IMR-90 (cell line): ENCODE results near the gene ADRB2. TPM values are rescaled to one million over a fixed set of nuclear protein-coding genes. Genes with fewer than 3 reads are reported as not detected.

Experiments used
- ATAC-seq: fragments of 200-7000 bp; cut with Tn5 transposase; 2 replicates; pipeline ENCODE4 v1.9.1; 2020; ENCODE audit warnings: low read depth, mild to moderate bottlenecking, moderate library complexity
- BruUV-seq: library from RNA; stranded (reverse); fragments of 400-500 nt; replicated peaks from 2 replicates; lab custom pipeline; 2021; lab: Mats Ljungman, UMichigan
- CTCF ChIA-PET: fragments of 300-600 bp; formaldehyde crosslinking; extraction: SDS; loops from one replicate; lab custom pipeline; 2021; ENCODE audit warnings: antibody characterized with exemption; lab: Yijun Ruan, JAX
- POLR2A ChIA-PET: fragments of 300-600 bp; sonication (Branson Sonifier 250); formaldehyde crosslinking; loops from one replicate; lab custom pipeline; 2022; ENCODE audit warnings: antibody characterized with exemption; ENCODE audit not compliant: unreplicated experiment; lab: Charles Lee
- DNase-seq: peaks from one replicate; pipeline ENCODE4 v3.0.0; 2013
- H2AFZ ChIP-seq: replicated peaks from 2 replicates; pipeline ENCODE3; 2013; ENCODE audit warnings: low read length, mild to moderate bottlenecking; ENCODE audit not compliant: poor library complexity
- H2AK5ac ChIP-seq: 2 replicates; pipeline ENCODE4 v1.6.1; 2013; ENCODE audit warnings: low read depth, low read length, inconsistent platforms
- H2AK9ac ChIP-seq: replicated peaks from 2 replicates; pipeline ENCODE3; 2013; ENCODE audit warnings: mild to moderate bottlenecking, low read depth, low read length, moderate library complexity; ENCODE audit not compliant: poor library complexity
- H2BK120ac ChIP-seq: 2 replicates; pipeline ENCODE4 v1.6.1; 2013; ENCODE audit warnings: low read depth, low read length, inconsistent platforms
- H2BK15ac ChIP-seq: 3 replicates; pipeline ENCODE4 v1.6.1; 2013; ENCODE audit warnings: low read depth, low read length, inconsistent platforms
- H2BK20ac ChIP-seq: 2 replicates; pipeline ENCODE4 v1.6.1; 2013; ENCODE audit warnings: low read depth, mild to moderate bottlenecking, inconsistent platforms, low read length, moderate library complexity
- H2BK5ac ChIP-seq: 2 replicates; pipeline ENCODE4 v1.6.1; 2013; ENCODE audit warnings: mild to moderate bottlenecking, low read depth, low read length, inconsistent platforms; ENCODE audit not compliant: poor library complexity, severe bottlenecking
- H3K14ac ChIP-seq: replicated peaks from 2 replicates; pipeline ENCODE4 v1.6.1; 2013; ENCODE audit warnings: low read depth, low read length, inconsistent platforms
- H3K18ac ChIP-seq: 2 replicates; pipeline ENCODE4 v1.6.1; 2013; ENCODE audit warnings: low read depth, low read length, control low read depth
- H3K23ac ChIP-seq: 2 replicates; pipeline ENCODE4 v1.6.1; 2013; ENCODE audit warnings: low read depth, low read length, inconsistent platforms
- H3K27ac ChIP-seq: 2 replicates; pipeline ENCODE4 v1.5.1; 2013; ENCODE audit warnings: mild to moderate bottlenecking, control low read depth, low read length; ENCODE audit not compliant: insufficient read depth
- H3K27me3 ChIP-seq: 2 replicates; pipeline ENCODE4 v1.6.1; 2013; ENCODE audit warnings: low read length; ENCODE audit not compliant: control insufficient read depth, insufficient read depth
- H3K36me3 ChIP-seq: 2 replicates; pipeline ENCODE4 v1.6.1; 2013; ENCODE audit warnings: low read length, mixed read lengths; ENCODE audit not compliant: control insufficient read depth, insufficient read depth
- H3K4ac ChIP-seq: 2 replicates; pipeline ENCODE4 v1.6.1; 2013; ENCODE audit warnings: low read depth, low read length, inconsistent platforms
- H3K4me1 ChIP-seq: 2 replicates; pipeline ENCODE4 v1.6.1; 2013; ENCODE audit warnings: low read length, mixed read lengths; ENCODE audit not compliant: control insufficient read depth, insufficient read depth
- H3K4me2 ChIP-seq: 2 replicates; pipeline ENCODE4 v1.6.1; 2013; ENCODE audit warnings: low read depth, mild to moderate bottlenecking, control low read depth, low read length, moderate library complexity
- H3K4me3 ChIP-seq: 2 replicates; pipeline ENCODE4 v1.5.1; 2013; ENCODE audit warnings: low read depth, mild to moderate bottlenecking, control low read depth, low read length, moderate library complexity; ENCODE audit not compliant: insufficient read depth
- H3K56ac ChIP-seq: 2 replicates; pipeline ENCODE4 v1.6.1; 2013; ENCODE audit warnings: low read length, inconsistent platforms; ENCODE audit not compliant: insufficient read depth; ENCODE audit errors: extremely low read depth
- H3K79me1 ChIP-seq, 2 experiments: 2 replicates each; pipeline ENCODE4 v1.6.1; 2013; ENCODE audit warnings: low read length in 2 of 2, inconsistent platforms in 1 of 2, low read depth in 1 of 2
- H3K9ac ChIP-seq: 2 replicates; pipeline ENCODE4 v1.6.1; 2013; ENCODE audit warnings: low read depth, low read length, control low read depth
- H3K9me1 ChIP-seq: 2 replicates; pipeline ENCODE4 v1.6.1; 2013; ENCODE audit warnings: low read length, inconsistent platforms; ENCODE audit not compliant: insufficient read depth
- H3K9me3 ChIP-seq: 2 replicates; pipeline ENCODE4 v1.6.1; 2013; ENCODE audit warnings: low read length; ENCODE audit not compliant: control insufficient read depth, insufficient read depth
- H4K20me1 ChIP-seq: 2 replicates; pipeline ENCODE4 v1.6.1; 2013; ENCODE audit warnings: low read length, inconsistent platforms; ENCODE audit not compliant: insufficient read depth
- H4K5ac ChIP-seq: 2 replicates; pipeline ENCODE4 v1.6.1; 2013; ENCODE audit warnings: mild to moderate bottlenecking, low read depth, low read length, control low read depth
- H4K8ac ChIP-seq, 2 experiments: 2 replicates each; pipeline ENCODE4 v1.6.1; 2013; ENCODE audit warnings: low read depth in 2 of 2, low read length in 2 of 2, control low read depth in 1 of 2, inconsistent platforms in 1 of 2
- H4K91ac ChIP-seq: 2 replicates; pipeline ENCODE4 v1.6.1; 2013; ENCODE audit warnings: low read depth, low read length, inconsistent platforms; ENCODE audit not compliant: insufficient read depth
- FOS ChIP-seq: fragments of 150-350 bp; IDR thresholded peaks from 2 replicates; pipeline ENCODE4 v1.6.1; 2016; ENCODE audit warnings: low read depth, low read length
- MAFK ChIP-seq: IDR thresholded peaks from 2 replicates; pipeline ENCODE4 v1.6.1; 2012; ENCODE audit warnings: low read depth, low read length, improper control_type of control experiment
- MXI1 ChIP-seq: IDR thresholded peaks from 2 replicates; pipeline ENCODE4 v1.6.1; 2012; ENCODE audit warnings: low read depth, mild to moderate bottlenecking, low read length, moderate library complexity, borderline replicate concordance
- NFE2L2 ChIP-seq: fragments of 150-350 bp; IDR thresholded peaks from 2 replicates; pipeline ENCODE4 v1.6.1; 2016; ENCODE audit warnings: low read depth, mild to moderate bottlenecking, low read length
- POLR2A ChIP-seq: IDR thresholded peaks from 2 replicates; pipeline ENCODE4 v1.6.1; 2012; ENCODE audit warnings: mild to moderate bottlenecking, low read depth, low read length
- RCOR1 ChIP-seq: IDR thresholded peaks from 2 replicates; pipeline ENCODE4 v1.6.1; 2012; ENCODE audit warnings: mild to moderate bottlenecking, low read length, improper control_type of control experiment; ENCODE audit not compliant: insufficient replicate concordance
- RFX5 ChIP-seq: IDR thresholded peaks from 2 replicates; pipeline ENCODE4 v1.8.0; 2012; ENCODE audit warnings: low read depth, mild to moderate bottlenecking, low read length, moderate library complexity
- SMC3 ChIP-seq: fragments of 150-350 bp; IDR thresholded peaks from 2 replicates; pipeline ENCODE4 v1.6.1; 2016; ENCODE audit warnings: low read depth, mild to moderate bottlenecking, antibody characterized with exemption, low read length, moderate library complexity
- USF2 ChIP-seq: fragments of 150-350 bp; IDR thresholded peaks from 2 replicates; pipeline ENCODE4 v1.6.1; 2017; ENCODE audit warnings: mild to moderate bottlenecking, antibody characterized with exemption, low read length, low read depth
- WGBS, 2 experiments: methylation state at CpG; one replicate each; pipeline versions ENCODE4 v1.1.5 to v1.1.7; 2013; ENCODE audit warnings: missing lambda C conversion rate in 2 of 2; ENCODE audit not compliant: insufficient read length in 1 of 2; ENCODE audit errors: extremely low coverage in 2 of 2; 5-methylcytosine and 5-hydroxymethylcytosine counted together
- dilution Hi-C: fragments of 300-500 bp; cut with HindIII; formaldehyde crosslinking; loops from one replicate; pipeline ENCODE4 v1.14.3; 2018; ENCODE audit warnings: low sequenced_read_pairs; ENCODE audit not compliant: unreplicated experiment
- in situ Hi-C: fragments of 300-500 bp; cut with MboI; formaldehyde crosslinking; loops from 3 replicates; pipeline ENCODE4 v1.14.3; 2019; ENCODE audit warnings: low sequenced_read_pairs, inconsistent platforms, mixed read lengths
- intact Hi-C: fragments of 100-400 bp; cut with micrococcal nuclease; formaldehyde crosslinking; loops from 2 replicates; pipeline ENCODE4 v1.10.0; 2022
- polyA plus RNA-seq, 3 experiments: library from polyadenylated mRNA; depleted of rRNA; stranded (reverse); fragments of >200 nt; gene quantifications; 2 replicates each; pipeline ENCODE4 v1.2.3, GENCODE V29; 2012; ENCODE audit warnings: low replicate concordance in 1 of 3
- total RNA-seq: library from RNA; depleted of rRNA; stranded (reverse); fragments of >200 nt; gene quantifications from 2 replicates; pipeline ENCODE4 v1.2.3, GENCODE V29; 2012

The ADRB2 gene
- total and polyA plus RNA-seq, 2 of the 4 experiments (the other 2 are of a cell fraction), result 1.6 to 3.4 TPM

- Histone ChIP-seq H3K4me3 (no peak overlapping the region), H4K8ac (no peak overlapping the region), H2BK5ac (no peak overlapping the region), H3K27me3 (no peaks in the 10 kb centered on the region), H4K20me1 (no peaks in the 10 kb centered on the region), H3K56ac (no peak overlapping the region), H4K5ac (no peak overlapping the region), H3K14ac (no peak overlapping the region), H3K36me3 (no peaks in the 10 kb centered on the region), H2AFZ (no peak overlapping the region), H3K9me3 (no peaks in the 10 kb centered on the region), H2BK120ac (no peak overlapping the region), H3K18ac (no peak overlapping the region), H3K9me1 (peaks cover 13% of the 10 kb centered on the region), H2AK9ac (no peak overlapping the region), H3K23ac (no peak overlapping the region), H2AK5ac (no peak overlapping the region), H3K4me1 (peaks cover 10% of the 10 kb centered on the region), H2BK15ac (no peak overlapping the region), H3K4me2 (no peak overlapping the region), H3K9ac (no peak overlapping the region), H3K79me1 (peaks cover 0 to 3% of the 10 kb centered on the region in 2 experiments; a peak in 2 of 4 replicates), H3K27ac (no peak overlapping the region), H4K91ac (no peak overlapping the region), H3K4ac (no peak overlapping the region), H2BK20ac (no peak overlapping the region)
- ChIA-PET POLR2A (no interaction called here), CTCF (no interaction called here)
- TF ChIP-seq MAFK, result no peak
- TF ChIP-seq USF2, result no peak
- no peak for TF ChIP-seq FOS
- no peak for TF ChIP-seq NFE2L2
- TF ChIP-seq POLR2A, result no peak
- no peak for TF ChIP-seq MXI1
- TF ChIP-seq RFX5, result no peak
- TF ChIP-seq RCOR1, result no peak
- TF ChIP-seq SMC3, result no peak
- no TSS peak for BruUV-seq
- WGBS, 2 experiments, result no CpG with 5 or more reads among the region's 2 CpGs
- ATAC-seq (no peak), DNase-seq (no peak)
- dilution Hi-C loops (no loop called here), intact Hi-C loops (no loop called here), in situ Hi-C loops (no loop called here)
Measured at GRCh38 chr5:148859703-148860102, 33.3 kb downstream of the ADRB2 start.
